ENCODE measurements around the gene CASP9.
"Not testable (repeated sequence)": the region's sequence is repeated elsewhere in the genome, so short reads cannot be mapped to it uniquely, and the experiment has no call there.

CASP9 gene

DNA sequence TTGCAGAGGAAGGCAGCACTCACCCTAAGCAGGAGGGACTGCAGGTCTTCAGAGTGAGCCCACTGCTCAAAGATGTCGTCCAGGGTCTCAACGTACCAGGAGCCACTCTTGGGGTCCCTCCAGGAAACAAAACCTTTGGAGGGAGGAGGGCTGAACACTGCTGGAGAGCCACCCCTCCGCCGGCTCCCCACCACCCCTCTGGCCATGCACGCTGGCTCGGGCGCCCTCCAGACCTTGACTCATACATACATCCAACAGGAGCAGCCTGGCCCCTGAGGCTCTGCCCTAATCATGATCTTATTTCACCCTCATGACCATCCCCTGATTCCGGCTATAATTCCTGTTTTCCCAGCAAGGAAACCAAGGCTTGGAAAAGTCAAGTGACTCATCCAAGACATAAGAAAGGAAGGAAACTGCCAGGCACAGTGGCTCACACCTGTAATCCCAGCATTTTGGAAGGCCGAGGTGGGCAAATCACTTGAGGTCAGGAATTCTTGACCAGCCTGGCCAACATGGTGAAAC lies 30.1 kb downstream of the CASP9 start:
- DNase-seq = no peak

DNA sequence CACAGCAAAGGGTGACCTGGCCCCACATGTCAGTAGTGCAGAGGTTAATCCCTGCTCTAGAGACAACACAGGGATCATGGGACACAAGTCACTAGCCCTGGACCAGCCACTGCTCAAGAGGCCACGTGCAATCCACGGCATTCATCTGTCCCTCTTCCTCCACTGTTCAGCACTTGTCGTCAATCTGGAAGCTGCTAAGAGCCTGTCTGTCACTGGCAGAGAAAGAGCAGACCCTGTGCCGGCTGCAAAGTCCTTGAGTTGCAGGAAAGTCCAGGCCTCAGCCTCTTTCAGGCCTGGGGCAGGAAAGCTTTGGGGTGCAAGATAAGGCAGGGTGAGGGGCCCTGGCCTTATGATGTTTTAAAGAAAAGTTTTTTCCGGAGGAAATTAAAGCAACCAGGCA lies 31.4 kb downstream of the CASP9 start:
- DNase-seq = no peak

DNA sequence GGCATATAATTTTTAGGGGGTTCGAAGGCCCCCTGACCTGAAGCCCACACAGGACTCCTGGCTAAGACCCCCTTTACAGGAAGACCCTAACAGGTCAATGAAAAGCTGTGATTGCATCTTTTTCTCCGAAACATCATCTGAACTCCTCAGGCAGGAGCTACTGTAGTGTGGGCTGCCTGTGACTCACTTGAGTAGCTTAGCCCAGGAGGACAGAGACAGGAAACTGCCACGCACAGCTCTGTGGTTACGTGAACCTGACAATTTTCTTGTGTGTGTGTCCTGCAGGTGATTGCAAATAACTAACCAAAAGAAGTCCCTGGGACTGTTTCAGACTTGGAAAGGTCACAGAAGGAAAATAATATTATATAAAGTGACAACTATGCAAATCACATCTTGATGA lies 33.0 kb downstream of the CASP9 start:
- DNase-seq = not testable (repeated sequence)

DNA sequence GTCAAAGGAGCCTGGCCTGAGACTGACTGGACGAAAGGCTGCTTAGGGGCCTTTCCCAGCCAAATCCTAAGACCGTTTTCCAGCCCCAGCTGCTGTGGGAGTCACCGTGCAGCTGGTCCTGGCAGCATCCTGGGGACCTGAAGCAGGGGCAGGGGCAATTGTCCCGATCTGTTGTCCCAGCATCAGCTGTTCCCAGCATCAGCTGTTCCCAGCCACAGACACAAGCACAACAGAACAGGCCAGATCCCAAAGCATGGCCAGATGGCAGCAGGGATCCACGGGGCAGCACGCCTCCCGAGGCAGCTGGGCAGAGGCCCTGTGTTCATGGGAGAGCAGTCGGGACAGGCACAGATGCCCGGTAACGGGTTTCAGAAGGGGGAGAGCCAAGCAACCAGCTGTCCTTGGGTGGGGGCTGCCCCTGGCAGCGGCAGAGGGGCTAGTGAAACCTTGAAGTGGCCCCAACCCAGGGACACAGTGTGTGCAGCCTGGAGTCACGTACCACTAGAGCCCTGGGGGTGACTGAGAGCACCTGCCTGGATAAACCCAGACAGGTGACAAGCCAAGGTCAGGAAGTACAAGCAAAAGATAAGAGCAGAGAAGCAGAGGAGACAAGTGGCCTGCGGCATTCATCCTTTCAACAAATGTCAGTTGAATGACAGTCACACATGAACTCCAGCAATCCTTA lies 34.8 kb downstream of the CASP9 start:
- no peak for DNase-seq

DNA sequence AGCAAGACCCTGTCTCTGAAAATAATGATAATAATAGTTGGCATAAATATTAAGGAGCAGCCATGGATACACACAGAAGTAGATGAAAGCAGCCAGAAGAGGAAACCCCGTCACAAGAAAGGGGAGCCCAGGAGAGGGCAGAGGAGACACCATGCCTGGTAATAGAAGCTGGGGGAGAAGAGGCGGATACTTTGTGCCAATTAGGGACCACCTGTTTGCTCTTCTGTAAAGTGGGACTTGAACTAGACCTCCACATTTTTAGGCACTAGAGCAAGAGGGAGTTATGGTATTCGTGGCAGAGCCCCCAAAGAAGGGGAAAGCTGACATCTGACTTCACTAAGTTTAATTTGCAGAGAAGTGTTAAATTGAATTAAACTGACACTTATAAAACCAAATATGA lies 35.6 kb downstream of the CASP9 start:
- DNase-seq = no peak

DNA sequence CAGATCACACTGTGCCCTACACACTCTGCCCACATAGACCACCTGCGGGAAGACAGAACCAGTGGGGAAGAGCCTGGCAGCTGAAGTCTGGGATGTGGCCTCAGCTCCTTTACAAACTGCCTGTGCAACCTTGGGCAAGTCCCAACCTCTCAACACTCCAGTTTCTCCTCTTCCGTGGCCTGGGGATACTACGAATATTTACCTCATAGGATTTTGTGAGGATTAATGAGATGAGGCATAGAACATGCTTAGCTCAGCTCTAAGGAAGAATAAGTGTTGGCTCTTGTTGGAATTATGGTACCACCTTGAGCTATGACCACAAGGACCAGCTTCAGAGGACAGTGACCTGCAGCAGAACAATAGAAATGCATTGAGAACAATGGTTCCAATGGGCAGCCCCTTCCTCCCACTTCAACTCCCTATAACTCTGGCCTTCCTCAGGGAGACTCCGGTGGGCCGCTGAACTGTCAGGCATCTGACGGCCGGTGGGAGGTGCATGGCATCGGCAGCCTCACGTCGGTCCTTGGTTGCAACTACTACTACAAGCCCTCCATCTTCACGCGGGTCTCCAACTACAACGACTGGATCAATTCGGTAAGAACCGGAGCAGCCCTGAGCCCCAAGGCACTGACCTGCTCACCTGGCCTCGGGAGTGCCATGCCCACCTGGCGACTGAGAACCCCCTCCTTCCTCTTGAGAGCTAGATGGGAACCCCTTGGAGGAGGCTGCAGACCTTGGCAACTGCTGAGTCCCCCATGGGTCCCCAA lies 37.0 kb downstream of the CASP9 start:
- not testable (repeated sequence) for DNase-seq

DNA sequence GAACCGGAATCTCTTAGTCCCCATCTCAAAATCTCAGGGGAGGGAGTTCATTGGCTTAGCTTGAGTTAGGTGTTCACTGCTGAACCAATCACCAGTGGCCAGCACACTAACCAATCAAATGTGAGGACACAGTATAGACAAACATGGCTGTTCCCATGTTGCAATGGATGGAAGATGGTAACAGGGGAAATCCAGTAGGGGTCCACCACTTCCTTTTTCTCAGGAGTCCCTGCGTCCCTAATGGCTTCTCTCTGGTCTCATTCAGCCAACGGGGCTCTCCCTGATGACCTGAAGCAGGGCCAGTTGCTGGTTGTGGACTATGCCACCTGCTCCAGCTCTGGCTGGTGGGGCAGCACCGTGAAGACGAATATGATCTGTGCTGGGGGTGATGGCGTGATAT lies 38.4 kb downstream of the CASP9 start:
- DNase-seq = no peak

DNA sequence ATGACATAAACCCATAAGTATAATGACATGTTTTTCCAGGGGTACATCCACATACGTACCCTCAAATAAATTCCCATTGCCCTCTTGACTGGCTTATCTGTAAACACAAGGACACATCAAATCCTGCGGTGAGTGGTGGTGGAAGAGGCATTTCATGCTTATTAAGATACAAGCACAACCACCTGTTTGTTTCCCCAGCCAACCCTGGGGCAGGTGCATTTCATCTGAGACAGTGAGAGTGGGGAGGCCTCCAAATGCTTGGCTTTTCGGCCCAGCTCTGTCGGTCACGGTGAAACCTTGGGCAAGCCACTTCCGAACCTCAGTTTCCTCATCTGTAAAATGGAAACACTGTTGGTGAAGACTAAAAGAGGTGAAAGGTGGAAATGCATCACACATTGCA lies 39.6 kb downstream of the CASP9 start:
- DNase-seq = not testable (repeated sequence)

DNA sequence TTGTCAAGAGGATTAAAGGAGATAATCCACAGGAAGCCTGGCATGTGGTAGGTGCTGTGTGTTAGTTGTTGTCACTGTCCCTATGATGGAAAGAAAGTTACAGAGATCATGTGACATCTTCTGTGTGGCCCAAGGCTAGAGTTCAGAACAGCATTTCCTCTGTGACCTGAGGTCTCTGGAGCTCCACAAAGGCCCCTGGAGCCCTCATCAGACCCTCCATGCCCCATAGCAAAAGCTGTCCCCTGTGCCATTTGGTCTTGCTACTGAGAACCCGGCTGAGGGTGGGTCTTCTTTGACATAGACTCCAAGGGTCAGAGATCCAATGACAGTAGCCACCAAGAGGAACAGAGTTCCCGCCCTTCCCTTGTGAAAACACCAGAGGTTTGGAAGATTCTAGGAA lies 40.0 kb downstream of the CASP9 start:
- DNase-seq = no peak

DNA sequence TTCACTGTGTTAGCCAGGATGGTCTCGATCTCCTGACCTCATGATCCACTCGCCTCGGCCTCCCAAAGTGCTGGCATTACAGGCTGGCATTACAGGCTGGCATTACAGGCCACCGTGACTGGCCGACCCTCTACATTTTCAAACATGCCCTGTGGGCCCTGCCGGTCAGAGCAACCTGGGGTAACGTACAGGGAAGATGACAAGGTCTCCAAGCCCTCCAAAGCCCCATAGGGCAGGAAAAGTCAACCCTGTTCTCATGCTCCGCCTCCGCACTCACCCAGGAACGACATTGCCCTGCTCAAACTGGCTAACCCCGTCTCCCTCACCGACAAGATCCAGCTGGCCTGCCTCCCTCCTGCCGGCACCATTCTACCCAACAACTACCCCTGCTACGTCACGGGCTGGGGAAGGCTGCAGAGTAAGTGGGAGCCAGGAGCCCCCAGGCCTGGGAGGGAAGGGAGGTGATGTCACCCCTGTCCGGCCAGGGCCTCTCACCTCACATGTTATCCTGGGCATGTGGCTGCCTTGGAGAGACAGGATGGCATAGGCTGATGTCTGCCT lies 41.0 kb downstream of the CASP9 start:
- not testable (repeated sequence) for DNase-seq

DNA sequence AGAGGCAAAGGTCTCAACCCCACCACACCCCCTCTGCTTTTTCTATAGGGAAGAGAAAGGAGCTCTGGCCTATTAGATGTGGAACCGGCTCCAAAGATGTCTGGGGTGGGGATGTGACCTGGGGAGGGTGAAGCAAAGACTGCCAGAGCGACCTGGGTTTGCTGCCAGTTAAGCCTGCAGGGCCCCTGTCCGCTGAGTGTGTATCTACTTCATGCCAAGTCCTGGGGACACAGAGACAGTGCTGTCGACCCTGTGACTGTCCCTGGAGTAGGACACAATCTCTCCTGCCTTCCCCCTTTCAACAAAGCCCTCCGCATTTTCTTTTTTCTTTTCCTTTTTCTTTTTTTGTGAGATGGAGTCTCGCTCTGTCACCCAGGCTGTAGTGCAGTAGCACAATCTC lies 41.6 kb downstream of the CASP9 start:
- not testable (repeated sequence) for DNase-seq

DNA sequence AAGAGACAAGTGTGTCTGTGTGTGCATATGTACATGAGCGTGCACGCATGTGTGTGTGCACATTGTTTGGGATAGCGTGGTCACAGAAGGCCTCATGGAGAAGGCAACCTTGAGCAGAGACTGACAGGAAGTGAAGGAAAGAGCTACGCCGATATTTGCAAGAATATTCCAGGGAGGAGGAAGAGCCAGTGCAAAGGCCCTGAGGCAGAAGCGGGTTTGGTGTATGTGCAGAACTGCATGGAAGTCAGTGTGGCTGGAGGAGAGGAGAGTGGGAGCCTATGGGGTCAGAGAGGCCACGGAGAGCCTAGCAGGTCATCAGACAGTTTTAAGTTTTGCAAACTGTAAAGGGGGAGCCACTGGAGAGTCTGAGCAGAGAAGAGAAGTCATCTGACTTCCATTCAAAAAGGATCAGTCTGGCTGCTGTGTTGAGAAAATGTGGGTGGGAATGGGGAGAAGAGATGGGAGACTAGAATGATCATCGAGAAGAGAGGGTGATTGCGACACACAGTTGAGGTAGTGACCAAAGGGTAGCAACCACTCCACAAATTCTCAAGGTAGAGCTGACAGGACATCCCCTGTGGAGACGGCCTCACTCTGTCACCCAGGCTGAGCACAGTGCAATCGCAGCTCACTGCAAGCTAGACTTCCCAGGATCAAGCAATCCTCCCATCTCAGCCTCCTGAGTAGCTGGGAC lies 44.2 kb downstream of the CASP9 start:
- DNase-seq = no peak

DNA sequence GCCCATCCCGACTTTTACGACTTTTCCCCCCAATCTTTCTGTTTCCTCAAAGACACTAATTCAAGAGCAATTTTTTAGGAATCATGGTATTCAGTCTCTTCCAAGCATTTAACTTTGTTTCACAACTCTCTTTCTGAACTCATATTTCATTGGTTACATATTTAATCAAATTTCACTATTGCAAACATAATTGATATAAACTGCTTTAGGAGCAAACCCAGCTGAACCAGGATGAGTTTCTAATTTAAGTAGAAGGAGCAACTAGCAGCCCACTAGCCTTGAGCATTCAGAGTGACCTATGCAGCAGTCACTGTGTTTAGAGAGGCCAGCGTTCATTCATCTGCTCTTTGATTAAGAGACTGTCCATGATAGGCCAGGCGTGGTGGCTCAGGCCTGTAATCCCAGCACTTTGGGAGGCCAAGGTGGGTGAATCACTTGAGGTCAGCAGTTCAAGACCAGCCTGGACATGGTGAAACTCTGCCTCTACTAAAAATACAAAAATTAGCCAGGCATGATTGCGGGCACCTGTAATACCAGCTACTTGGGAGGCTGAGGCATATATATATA lies 46.3 kb downstream of the CASP9 start:
- no peak for DNase-seq

DNA sequence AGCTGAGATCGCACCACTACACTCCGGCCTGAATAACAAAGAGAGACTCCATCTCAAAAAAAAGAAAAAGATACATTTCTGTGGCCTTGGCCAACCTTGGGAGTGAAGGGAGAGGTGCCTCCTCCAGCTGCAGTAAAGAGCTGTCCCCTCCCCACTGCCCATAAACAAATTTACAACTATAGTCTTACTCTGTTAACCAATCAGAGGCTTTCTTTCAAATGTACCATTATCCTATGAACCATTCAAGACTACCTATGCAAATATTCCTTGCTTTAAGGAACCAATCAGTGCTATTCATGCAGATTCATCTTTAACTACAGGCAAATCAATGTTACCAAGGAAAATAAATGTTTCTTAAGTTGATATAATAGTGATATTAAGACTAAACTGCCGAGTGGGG lies 47.1 kb downstream of the CASP9 start:
- no peak for DNase-seq

DNA sequence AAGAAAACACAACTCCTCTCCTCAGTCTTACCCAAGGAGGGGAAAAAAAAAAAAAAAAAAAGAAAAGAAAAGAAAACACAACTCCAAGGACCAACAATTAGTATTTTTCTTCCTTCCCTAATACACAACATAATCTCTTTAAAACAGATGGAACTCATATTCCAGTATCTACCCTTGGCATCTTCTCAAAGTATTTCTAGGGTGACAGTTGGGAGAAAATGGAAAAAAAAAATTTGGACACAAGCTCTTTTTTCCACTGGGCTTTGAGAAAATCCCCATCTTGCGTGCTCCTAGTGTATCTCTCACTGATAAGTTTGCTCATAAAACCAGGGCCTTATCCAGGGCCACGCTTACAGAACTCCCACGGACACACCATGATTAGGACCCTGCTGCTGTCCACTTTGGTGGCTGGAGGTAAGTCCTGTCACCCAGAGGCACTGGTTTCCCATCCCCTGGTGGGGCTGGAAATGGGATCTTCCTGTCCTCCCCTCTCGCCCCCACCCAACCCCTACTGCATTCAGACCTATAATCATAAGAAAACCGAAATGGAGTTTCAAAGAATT lies 48.2 kb downstream of the CASP9 start, which contains the start of gene CELA2B:
Gene CELA2B, plus strand, starts transcription at position 353 of the 563 bp plus-strand sequence. Its CDS starts 22 bp downstream, at position 375.
- DNase-seq = no peak

DNA sequence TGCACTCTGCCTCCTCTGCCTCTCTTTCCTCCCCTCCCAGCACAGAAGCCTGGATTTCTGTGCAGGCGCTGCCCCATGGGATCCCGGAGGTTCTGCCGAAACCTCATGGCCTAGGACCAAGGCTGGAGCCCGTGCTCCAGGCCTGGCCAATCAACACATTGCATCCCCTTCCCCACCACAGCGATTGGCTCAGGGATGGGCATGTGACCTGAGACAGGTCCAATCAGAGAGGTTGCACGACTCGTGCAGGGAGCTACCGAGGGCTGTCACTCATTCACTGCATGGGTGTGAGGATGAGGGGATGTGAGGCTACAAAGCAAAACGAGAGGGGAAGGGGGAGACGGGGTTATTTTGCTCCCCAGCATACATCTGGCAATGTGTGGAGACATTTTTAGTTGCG lies 51.4 kb downstream of the CASP9 start:
- no peak for DNase-seq

DNA sequence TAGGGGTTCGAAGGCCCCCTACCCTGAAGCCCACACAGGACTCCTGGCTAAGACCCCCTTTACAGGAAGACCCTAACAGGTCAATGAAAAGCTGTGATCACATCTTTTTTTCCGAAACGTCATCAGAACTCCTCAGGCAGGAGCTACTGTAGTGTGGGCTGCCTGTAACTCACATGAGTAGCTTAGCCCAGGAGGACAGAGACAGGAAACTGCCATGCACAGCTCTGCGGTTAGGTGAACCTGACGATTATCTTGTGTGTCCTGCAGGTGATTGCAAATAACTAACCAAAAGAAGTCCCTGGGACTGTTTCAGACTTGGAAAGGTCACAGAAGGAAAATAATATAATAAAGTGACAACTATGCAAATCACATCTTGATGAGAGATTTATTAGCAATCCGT lies 52.3 kb downstream of the CASP9 start:
- DNase-seq = not testable (repeated sequence)

DNA sequence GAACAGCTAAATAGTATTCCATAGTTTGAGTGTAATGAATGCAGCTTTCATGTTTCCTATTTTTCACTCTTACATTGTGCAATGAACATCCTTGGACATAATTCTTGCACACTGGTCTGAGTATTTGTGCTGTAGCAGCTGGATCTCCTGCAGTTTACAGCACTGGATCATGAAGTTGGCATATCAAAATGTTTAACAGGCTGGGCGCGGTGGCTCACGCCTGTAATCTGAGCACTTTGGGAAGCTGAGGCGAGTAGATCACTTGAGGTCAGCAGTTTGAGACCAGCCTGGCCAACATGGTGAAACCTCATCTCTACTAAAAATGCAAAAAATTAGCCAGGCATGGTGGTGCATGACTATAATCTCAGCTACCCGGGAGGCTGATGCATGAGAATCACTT lies 52.9 kb downstream of the CASP9 start:
- DNase-seq = not testable (repeated sequence)

DNA sequence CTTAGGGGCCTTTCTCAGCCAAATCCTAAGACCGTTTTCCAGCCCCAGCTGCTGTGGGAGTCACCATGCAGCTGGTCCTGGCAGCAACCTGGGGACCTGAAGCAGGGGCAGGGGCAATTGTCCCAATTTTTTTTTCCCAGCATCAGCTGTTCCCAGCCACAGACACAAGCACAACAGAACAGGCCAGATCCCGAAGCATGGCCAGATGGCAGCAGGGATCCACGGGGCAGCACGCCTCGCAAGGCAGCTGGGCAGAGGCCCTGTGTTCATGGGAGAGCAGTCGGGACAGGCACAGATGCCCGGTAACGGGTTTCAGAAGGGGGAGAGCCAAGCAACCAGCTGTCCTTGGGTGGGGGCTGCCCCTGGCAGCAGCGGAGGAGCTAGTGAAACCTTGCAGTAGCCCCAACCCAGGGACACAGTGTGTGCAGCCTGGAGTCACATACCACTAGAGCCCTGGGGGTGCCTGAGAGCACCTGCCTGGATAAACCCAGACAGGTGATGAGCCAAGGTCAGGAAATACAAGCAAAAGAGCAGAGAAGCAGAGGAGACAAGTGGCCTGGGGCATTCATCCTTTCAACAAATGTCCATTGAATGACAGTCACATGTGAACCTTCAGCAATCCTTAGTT lies 54.1 kb downstream of the CASP9 start:
- DNase-seq = not testable (repeated sequence)

DNA sequence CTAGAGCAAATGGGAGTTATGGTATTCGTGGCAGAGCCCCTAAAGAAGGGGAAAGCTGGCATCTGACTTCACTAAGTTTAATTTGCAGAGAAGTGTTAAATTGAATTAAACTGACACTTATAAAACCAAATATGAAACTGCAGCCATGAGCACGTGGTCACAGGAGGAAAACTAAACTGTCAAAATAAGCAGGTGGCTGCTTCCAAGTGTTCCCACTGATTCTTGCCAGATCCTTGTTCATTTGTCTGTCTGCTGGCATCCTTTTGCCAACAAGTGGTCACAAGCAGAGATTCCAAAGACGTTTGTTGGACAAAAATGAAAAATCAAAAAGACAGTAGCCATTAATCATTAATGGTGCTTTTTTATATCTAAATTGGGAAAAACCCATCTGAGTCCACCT lies 54.7 kb downstream of the CASP9 start:
- DNase-seq = no peak

DNA sequence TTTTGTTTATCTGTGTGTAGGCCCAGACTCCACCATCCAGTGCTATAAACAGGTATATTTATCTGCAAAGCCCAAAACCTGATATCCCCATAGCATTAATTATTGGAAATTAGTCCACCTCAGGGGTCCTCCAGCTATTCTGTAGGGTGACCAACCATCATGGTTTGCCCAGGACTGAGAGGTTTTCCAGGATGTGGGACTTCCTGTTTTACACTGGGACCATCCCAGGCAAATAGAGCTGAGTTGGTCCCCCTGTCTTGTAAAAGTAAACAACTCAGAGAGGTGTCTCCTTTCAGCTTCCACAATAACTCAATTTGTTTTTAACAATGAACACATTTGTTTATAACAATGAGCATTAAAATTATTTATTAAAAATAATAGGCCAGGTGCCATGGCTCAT lies 55.9 kb downstream of the CASP9 start:
- DNase-seq = no peak
